ENCODE results near the gene SMIM13.

The SMIM13 gene

DNA sequence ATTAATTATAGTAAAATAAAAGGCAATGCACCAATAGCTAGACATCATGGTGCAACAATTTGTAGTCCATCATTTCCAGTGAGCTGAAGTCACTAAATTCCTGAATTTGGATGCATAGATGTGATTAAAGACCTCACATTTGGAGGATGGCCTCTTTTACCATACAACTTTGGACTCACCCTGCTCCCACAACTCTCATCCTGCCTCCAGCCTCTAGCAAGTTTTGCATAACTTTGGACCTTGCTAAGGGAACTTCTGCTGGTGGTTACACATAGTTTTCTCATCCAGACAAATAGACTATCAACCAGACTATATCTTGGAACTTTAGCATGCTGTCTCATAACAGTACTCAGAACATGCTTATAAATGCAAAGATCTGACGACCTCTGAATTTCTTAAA is 36.8 kb upstream of the SMIM13 start:
- TF ChIP-seq, protein P1, sequence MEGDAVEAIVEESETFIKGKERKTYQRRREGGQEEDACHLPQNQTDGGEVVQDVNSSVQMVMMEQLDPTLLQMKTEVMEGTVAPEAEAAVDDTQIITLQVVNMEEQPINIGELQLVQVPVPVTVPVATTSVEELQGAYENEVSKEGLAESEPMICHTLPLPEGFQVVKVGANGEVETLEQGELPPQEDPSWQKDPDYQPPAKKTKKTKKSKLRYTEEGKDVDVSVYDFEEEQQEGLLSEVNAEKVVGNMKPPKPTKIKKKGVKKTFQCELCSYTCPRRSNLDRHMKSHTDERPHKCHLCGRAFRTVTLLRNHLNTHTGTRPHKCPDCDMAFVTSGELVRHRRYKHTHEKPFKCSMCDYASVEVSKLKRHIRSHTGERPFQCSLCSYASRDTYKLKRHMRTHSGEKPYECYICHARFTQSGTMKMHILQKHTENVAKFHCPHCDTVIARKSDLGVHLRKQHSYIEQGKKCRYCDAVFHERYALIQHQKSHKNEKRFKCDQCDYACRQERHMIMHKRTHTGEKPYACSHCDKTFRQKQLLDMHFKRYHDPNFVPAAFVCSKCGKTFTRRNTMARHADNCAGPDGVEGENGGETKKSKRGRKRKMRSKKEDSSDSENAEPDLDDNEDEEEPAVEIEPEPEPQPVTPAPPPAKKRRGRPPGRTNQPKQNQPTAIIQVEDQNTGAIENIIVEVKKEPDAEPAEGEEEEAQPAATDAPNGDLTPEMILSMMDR (IDR thresholded peaks at IDR 0.05): no peak

DNA sequence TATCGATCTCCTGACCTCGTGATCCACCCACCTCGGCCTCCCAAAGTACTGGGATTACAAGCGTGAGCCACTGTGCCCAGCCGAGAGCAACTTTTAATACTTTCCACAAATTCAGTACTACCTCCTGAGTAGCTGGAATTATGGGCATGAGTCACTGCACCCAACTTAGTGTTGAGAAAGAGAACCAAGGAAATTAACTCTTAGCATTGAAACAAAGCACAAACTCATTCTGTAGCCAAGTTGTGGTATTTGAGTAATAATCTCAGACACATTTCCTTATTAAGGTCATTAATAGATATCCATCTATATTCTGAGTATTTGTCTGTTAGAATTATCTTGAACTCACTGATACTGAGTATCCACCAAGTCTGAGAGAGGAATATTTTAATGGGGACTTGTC is 35.2 kb upstream of the SMIM13 start:
- TF ChIP-seq, protein P1 (IDR thresholded peaks at IDR 0.05): no peak

DNA sequence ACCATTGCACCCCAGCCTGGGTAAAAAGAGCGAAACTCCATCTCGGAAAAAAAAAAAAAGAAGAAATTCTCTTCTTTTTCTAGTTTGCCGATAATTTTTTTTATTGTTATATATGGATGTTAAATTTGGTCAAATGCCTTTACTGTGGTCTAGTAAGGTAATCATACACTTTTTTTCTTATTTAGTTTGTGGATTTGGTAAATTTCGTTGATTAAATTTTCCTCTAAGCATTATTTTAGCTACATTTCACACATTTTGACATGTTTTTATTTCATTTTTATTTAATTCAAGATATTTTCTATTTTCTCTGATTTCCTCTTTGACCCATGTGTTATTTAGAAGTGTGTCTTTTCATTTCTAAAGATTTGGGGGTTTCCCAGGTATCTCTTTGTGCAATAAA is 31.6 kb upstream of the SMIM13 start:
- TF ChIP-seq, protein P1 (IDR thresholded peaks at IDR 0.05): no peak

- TF ChIP-seq, protein P1 (IDR thresholded peaks at IDR 0.05): no peak
Measured at GRCh38 chr6:11062715-11063114, 30.9 kb upstream of the SMIM13 start.

GRCh38 chr6:11064836-11065235 is 28.8 kb upstream of the SMIM13 start:
- TF ChIP-seq, protein P1 (IDR thresholded peaks at IDR 0.05): no peak

DNA sequence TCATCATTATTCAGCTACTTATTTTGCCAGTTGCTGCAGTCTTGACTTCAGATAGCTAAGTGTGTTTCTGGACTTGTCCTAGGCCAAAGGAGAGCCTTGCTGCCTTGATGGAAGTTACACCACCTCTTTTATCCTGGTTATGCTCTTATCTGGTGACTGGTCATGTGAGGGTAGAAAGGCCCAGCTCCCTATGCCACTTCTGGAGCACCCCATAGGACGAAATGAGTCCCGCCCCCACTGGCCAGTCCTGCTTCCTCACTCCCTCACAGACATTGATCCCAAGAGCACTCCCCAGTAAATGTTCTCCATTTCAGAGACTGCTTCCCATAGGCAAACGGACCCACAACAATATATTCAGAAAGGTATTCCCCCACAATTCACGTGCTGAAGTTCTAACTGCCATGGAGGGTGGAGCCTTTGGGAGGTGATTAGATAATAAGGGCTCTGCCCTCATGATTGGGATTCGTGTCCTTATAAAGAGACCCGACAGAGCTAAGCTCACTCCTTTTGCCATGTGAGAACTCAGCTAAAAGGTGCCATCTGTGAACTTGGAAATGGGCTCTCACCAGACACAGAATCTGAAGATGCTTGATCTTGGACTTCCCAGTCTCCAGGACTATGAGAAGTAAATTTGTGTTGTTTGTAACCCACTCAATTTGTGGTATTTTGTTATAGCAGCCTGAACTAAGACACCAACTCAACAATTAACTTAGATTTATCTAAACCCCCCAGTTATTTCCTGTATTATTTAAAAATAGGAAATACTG is 28.0 kb upstream of the SMIM13 start:
- TF ChIP-seq, protein P1 (IDR thresholded peaks at IDR 0.05): no peak

- TF ChIP-seq, protein P1 (IDR thresholded peaks at IDR 0.05): no peak
Measured at GRCh38 chr6:11066505-11067347, 26.9 kb upstream of the SMIM13 start.

Measured in LNCAP (cell line).